Measurements from ENCODE around the gene POLE.
A peak's percentile ranks its signal among the peaks of the same experiment; 100 is the strongest.

GRCh38 chr12:132614861-132615578 is 72.1 kb downstream of the POLE start:
- TF ChIP-seq CTCF (IDR thresholded peaks at IDR 0.05) (peak; percentile 41 to 82 (median 70)), POLR2A (IDR thresholded peaks at IDR 0.05) (no peak)

Measured in thyroid gland (tissue), 4 donors.